Testis (tissue), 3 donors: ENCODE measurements around the gene EHBP1. TPM values are rescaled to one million over a fixed set of nuclear protein-coding genes. Genes with fewer than 3 reads are reported as not detected.

Experiments
- DNase-seq: peaks from one replicate; pipeline ENCODE4 v3.0.0-alpha.2; 2019
- H3K27ac ChIP-seq, 2 donors: fragments of 200-600 bp; sonication (generic); one replicate each; pipeline ENCODE4 v1.5.1; 2019
- H3K27me3 ChIP-seq: fragments of 200-600 bp; sonication (generic); one replicate; pipeline ENCODE4 v1.5.1; 2019
- H3K36me3 ChIP-seq: fragments of 200-600 bp; sonication (generic); one replicate; pipeline ENCODE4 v1.5.1; 2017; ENCODE audit warnings: low read depth; ENCODE audit errors: missing control alignments
- H3K4me1 ChIP-seq: fragments of 200-600 bp; sonication (generic); one replicate; pipeline ENCODE4 v1.5.1; 2019
- H3K4me3 ChIP-seq, 2 donors: fragments of 200-600 bp; sonication (generic); one replicate each; pipeline ENCODE4 v1.5.1; 2017 to 2019
- H3K9me3 ChIP-seq: fragments of 200-600 bp; sonication (generic); one replicate; pipeline ENCODE4 v1.5.1; 2017
- POLR2A ChIP-seq: fragments of 450-650 bp; IDR thresholded peaks from one replicate; pipeline ENCODE4 v1.6.1; 2017; ENCODE audit warnings: antibody characterized with exemption, mild to moderate bottlenecking, moderate library complexity
- WGBS, 2 donors: methylation state at CpG; one replicate each; pipeline ENCODE4 v1.1.5; 2018; 5-methylcytosine and 5-hydroxymethylcytosine counted together
- intact Hi-C: fragments of 100-400 bp; cut with DNase I; formaldehyde crosslinking; loops from one replicate; pipeline ENCODE4 v1.15.1; 2023; ENCODE audit warnings: low total_unique reads
- polyA plus RNA-seq: library from polyadenylated mRNA; stranded (reverse); fragments of 350-450 nt; fragmentation: Illumina TruSeq; extraction: RNeasy Lipid Tissue Mini Kit (QIAGEN cat#74804); gene quantifications from one replicate; pipeline ENCODE4 v1.2.3, GENCODE V29; 2014; ENCODE audit warnings: low read depth, low replicate concordance; ENCODE audit not compliant: insufficient read depth
- total RNA-seq, 2 donors: library from RNA; depleted of rRNA; stranded (reverse); fragments of >200 nt; gene quantifications; one replicate each; pipeline ENCODE4 v1.2.3, GENCODE V29; 2016
- TF ChIP-seq, protein P1 (sequence below), 3 experiments: fragments of 450-650 bp in 2 of 3; fragments of 200-600 bp in 1 of 3; sonication (generic) in 1 of 3; IDR thresholded peaks; one replicate each; pipeline ENCODE4 v1.5.1; 2016 to 2019; ENCODE audit warnings: antibody characterized with exemption in 3 of 3, mild to moderate bottlenecking in 2 of 3, moderate library complexity in 1 of 3

EHBP1 gene
- total and polyA plus RNA-seq, 3 donors from 2014 or later, result 69.3 to 99.5 (median 86.8) TPM

DNA sequence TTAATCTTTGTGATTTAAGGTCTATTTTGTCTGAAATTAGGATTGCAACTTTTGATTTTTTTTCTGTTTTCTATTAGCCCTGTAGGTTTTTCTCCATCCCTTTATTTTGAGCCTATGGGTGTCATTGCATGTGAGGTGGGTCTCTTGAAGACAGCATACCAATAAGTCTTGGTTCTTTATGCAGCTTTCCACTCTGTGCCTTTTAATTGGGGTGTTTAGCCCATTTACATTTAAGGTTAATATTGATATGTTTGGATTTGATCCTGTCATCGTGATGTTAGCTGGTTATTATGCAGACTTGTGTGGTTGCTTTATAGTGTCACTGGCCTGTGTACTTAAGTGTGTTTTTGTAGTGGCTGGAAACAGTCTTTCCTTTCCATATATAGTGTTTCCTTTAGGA, 17.7 kb downstream of the EHBP1 start:
- Histone ChIP-seq H3K9me3 (no peaks in the 10 kb centered on the region), H3K27me3 (no peaks in the 10 kb centered on the region), H3K27ac (no peak overlapping the region), H3K4me1 (peaks cover 4% of the 10 kb centered on the region), H3K36me3 (no peaks in the 10 kb centered on the region), H3K4me3 (no peak overlapping the region)
- WGBS, 2 donors, result 97 to 100% methylated on average over 1 of the region's 1 CpG
- DNase-seq, result no peak
- no peak for TF ChIP-seq POLR2A
- TF ChIP-seq, protein P1, sequence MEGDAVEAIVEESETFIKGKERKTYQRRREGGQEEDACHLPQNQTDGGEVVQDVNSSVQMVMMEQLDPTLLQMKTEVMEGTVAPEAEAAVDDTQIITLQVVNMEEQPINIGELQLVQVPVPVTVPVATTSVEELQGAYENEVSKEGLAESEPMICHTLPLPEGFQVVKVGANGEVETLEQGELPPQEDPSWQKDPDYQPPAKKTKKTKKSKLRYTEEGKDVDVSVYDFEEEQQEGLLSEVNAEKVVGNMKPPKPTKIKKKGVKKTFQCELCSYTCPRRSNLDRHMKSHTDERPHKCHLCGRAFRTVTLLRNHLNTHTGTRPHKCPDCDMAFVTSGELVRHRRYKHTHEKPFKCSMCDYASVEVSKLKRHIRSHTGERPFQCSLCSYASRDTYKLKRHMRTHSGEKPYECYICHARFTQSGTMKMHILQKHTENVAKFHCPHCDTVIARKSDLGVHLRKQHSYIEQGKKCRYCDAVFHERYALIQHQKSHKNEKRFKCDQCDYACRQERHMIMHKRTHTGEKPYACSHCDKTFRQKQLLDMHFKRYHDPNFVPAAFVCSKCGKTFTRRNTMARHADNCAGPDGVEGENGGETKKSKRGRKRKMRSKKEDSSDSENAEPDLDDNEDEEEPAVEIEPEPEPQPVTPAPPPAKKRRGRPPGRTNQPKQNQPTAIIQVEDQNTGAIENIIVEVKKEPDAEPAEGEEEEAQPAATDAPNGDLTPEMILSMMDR (IDR thresholded peaks at IDR 0.05), result no peak
- intact Hi-C loops, result no loop called here

DNA sequence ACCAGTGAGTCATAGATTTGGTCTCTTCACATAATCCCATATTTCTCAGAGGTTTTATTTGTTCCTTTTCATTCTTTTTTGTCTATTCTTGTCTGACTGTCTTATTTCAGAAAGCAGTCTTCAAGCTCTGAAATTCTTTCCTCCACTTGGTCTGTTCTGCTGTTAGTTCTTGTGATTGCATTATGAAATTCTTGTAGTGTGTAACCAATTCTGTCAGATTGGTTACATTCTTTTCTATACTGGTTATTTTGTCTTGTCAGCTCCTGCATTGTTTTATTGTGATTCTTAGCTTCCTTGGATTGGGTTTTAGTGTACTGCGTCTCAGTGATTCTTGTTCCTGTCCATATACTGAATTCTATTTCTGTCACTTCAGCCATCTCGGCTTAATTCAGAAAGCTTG, 18.6 kb downstream of the EHBP1 start:
- no peak for DNase-seq
- Histone ChIP-seq H3K4me3 (no peak overlapping the region), H3K27me3 (no peaks in the 10 kb centered on the region), H3K36me3 (no peaks in the 10 kb centered on the region), H3K27ac (no peak overlapping the region), H3K9me3 (no peaks in the 10 kb centered on the region), H3K4me1 (peaks cover 4% of the 10 kb centered on the region)
- 65 to 82% methylated on average over 2 of the region's 2 CpGs for WGBS, 2 donors
- TF ChIP-seq, protein P1 (IDR thresholded peaks at IDR 0.05), result no peak
- TF ChIP-seq POLR2A, result no peak
- intact Hi-C loops, result no loop called here

DNA sequence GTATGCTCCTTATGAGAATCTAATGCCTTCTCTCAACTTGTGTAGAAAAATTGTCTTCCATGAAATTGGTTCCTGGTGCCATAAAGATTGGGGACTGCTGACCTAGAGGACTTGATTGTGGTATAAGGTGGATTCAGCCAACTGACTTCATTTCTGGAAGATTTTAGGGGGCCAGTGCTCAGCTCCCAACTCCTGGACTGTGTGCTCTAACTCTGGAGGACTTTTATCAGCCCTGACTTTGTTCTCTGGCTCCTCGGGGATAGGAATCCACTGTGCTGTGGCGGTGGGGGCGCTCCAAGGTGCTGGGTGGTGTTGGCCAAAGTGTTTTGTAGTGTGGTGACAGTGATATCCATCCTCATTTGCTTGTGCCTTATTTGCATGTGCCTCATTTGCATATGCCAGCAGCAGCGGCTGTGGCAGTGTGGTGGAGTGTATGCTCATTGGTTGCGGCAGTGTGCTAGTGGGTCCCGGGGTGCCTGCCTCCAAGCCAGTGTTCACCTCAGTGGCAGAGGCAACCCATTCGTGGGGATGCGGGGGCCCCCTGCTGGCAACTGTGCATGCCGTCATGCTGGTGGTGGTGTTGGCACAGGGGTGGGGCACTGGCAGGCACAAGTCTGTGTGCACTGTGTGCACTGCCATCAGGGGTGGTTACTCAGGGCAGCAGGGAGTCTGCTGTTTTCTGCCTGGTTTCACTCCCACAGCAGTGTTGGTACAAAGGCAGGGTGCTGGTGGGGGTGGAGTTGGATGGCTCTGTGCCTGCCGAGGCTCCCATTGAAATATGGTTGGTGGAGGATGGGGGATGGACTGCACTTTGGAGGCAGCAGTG, 19.6 kb downstream of the EHBP1 start:
- DNase-seq, result peak; percentile 29
- TF ChIP-seq POLR2A, result no peak
- TF ChIP-seq, protein P1 (IDR thresholded peaks at IDR 0.05), result no peak
- H3K27me3 ChIP-seq, result no peaks in the 10 kb centered on the region
- WGBS, 2 donors, result 89 to 100% methylated on average over 3 to 10 of the region's 10 CpGs
- no peak overlapping the region for H3K4me3 ChIP-seq
- H3K9me3 ChIP-seq, result no peaks in the 10 kb centered on the region
- peaks cover 4% of the 10 kb centered on the region for H3K4me1 ChIP-seq
- H3K27ac ChIP-seq, result no peak overlapping the region
- no peaks in the 10 kb centered on the region for H3K36me3 ChIP-seq
- intact Hi-C loops, result no loop called here

DNA sequence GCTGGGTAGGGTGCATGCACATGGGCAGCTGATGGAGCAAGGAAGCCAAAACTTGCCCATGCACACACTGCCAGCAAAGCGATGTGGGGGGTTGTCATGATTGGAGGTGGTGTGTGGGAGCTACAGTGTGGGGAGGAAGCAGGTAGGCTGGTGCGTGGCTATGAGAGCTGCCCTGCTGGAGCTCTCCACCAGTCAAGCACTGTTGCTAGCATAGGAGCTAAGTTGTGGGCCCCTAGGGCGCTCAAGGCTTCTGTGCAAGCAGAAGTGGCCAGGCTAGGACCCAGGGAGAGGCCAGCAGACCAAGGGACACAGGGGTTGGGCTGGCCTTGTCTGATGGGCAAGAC, 20.2 kb downstream of the EHBP1 start:
- DNase-seq, result no peak
- no peak overlapping the region for H3K27ac ChIP-seq
- peaks cover 4% of the 10 kb centered on the region for H3K4me1 ChIP-seq
- no peaks in the 10 kb centered on the region for H3K9me3 ChIP-seq
- no peaks in the 10 kb centered on the region for H3K36me3 ChIP-seq
- 94 to 100% methylated on average over 2 to 3 of the region's 3 CpGs for WGBS, 2 donors
- H3K27me3 ChIP-seq, result no peaks in the 10 kb centered on the region
- intact Hi-C loops, result no loop called here
- no peak overlapping the region for H3K4me3 ChIP-seq
- TF ChIP-seq, protein P1 (IDR thresholded peaks at IDR 0.05), result no peak
- TF ChIP-seq POLR2A, result no peak
